Measurements from ENCODE around the gene RPL15. TPM values are rescaled to one million over a fixed set of nuclear protein-coding genes. Genes with fewer than 3 reads are reported as not detected.
A peak's percentile ranks its signal among the peaks of the same experiment; 100 is the strongest.

Gene RPL15
- total and polyA plus RNA-seq, 10 of the 15 experiments (the other 5 are each of a cell fraction or from before 2014, with no cell fraction given): 2,885 to 10,761 (median 4,017) TPM

- TF ChIP-seq, protein P1, sequence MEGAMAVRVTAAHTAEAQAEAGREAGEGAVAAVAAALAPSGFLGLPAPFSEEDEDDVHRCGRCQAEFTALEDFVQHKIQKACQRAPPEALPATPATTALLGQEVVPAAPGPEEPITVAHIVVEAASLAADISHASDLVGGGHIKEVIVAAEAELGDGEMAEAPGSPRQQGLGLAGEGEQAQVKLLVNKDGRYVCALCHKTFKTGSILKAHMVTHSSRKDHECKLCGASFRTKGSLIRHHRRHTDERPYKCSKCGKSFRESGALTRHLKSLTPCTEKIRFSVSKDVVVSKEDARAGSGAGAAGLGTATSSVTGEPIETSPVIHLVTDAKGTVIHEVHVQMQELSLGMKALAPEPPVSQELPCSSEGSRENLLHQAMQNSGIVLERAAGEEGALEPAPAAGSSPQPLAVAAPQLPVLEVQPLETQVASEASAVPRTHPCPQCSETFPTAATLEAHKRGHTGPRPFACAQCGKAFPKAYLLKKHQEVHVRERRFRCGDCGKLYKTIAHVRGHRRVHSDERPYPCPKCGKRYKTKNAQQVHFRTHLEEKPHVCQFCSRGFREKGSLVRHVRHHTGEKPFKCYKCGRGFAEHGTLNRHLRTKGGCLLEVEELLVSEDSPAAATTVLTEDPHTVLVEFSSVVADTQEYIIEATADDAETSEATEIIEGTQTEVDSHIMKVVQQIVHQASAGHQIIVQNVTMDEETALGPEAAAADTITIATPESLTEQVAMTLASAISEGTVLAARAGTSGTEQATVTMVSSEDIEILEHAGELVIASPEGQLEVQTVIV (IDR thresholded peaks at IDR 0.05; ENCODE audit: borderline replicate concordance, partially characterized antibody): no peak
- no peak for TF ChIP-seq NR2C2 (IDR thresholded peaks at IDR 0.05; ENCODE audit: borderline replicate concordance, control insufficient read depth, insufficient read length, low read depth)
These were observed 33.4 kb downstream of the RPL15 start (continued) for GRCh38 chr3:23950293-23950692.

GRCh38 chr3:23952646-23953045 lies 35.7 kb downstream of the RPL15 start:
- Histone ChIP-seq H4K20me1 (ENCODE audit: control insufficient read depth, insufficient read depth) (no peaks in the 10 kb centered on the region), H3K4me3 (0 out of 2 replicates have a peak overlapping the region, but pooled peaks have one; percentile 1), H3K79me2 (ENCODE audit: control insufficient read depth, insufficient read depth, low read length) (peaks cover 15% of the 10 kb centered on the region), H3K4me1 (ENCODE audit: control insufficient read depth, insufficient read depth, low read length) (peaks cover 17% of the 10 kb centered on the region), H3K9me3 (replicated peaks; ENCODE audit: control insufficient read depth, insufficient read depth, low read length) (no peaks in the 10 kb centered on the region), H2AFZ (ENCODE audit: control insufficient read depth, low read depth, low read length) (no peak overlapping the region; the same call in 1 of the 2 replicates), H3K27me3 (replicated peaks in 1 of 2; ENCODE audit: control insufficient read depth in 2 of 2, insufficient read depth in 2 of 2, low read length in 1 of 2) (no peaks in the 10 kb centered on the region), H3K4me2 (ENCODE audit: control insufficient read depth, insufficient read depth) (peak overlapping the region; percentile 79), H3K27ac (ENCODE audit: control insufficient read depth, insufficient read depth) (0 out of 2 replicates have a peak overlapping the region, but pooled peaks have one; percentile 17), H3K9ac (ENCODE audit: control insufficient read depth, insufficient read depth, low read length) (0 out of 2 replicates have a peak overlapping the region, but pooled peaks have one; percentile 5), H3K36me3 (ENCODE audit: control insufficient read depth in 2 of 2, insufficient read depth in 2 of 2, low read length in 1 of 2) (no peaks in the 10 kb centered on the region)
- DNase-seq (ENCODE audit: low read depth, low spot score) (peak; percentile 76), ATAC-seq (peak; percentile 70), FAIRE-seq (no peak)
- RAD21 ChIA-PET (ENCODE audit: unreplicated experiment): interaction anchor here (0.7 to 0.8 kb wide), 2 partner anchors 120 to 125 kb away, joined by 3 read pairs; no protein-coding TSS in a partner anchor
- BruUV-seq (replicated peaks): no TSS peak
- CTCF ChIA-PET: interaction anchor here (1.1 to 1.3 kb wide), 2 partner anchors 32 to 123 kb away, joined by 3 read pairs; no protein-coding TSS in a partner anchor
- in situ Hi-C loops (cut with MboI) (no loop called here), intact Hi-C loops (cut with micrococcal nuclease; ENCODE audit: unreplicated experiment) (loop anchor here (5.0 kb wide), 1 partner anchor 145 kb away; the partner anchor contains the start of gene UBE2E1)
- POLR2A ChIA-PET: interaction anchor here (0.7 kb wide), 2 partner anchors 36 to 358 kb away, joined by 3 read pairs; partner anchors contain the start of genes NKIRAS1 and RPL15
- WGBS (ENCODE audit: insufficient coverage, insufficient replicate concordance, low lambda C conversion rate, missing lambda C conversion rate): 1% methylated on average over 4 of the region's 4 CpGs
- SMC1A ChIA-PET (ENCODE audit: uncharacterized antibody, unreplicated experiment): interaction anchor here (0.7 to 1.3 kb wide), 2 partner anchors 141 to 341 kb away, joined by 3 to 4 read pairs; no protein-coding TSS in a partner anchor
- TF ChIP-seq ATF7 (IDR thresholded peaks at IDR 0.05; ENCODE audit: low read depth) (0 out of 2 replicates have a peak, but pooled peaks have one; percentile 19), MXI1 (IDR thresholded peaks at IDR 0.05; ENCODE audit: low read depth, low read length) (no peak), POLR2AphosphoS5 (IDR thresholded peaks at IDR 0.05; ENCODE audit: low read length) (no peak), MTA2 (IDR thresholded peaks at IDR 0.05; ENCODE audit: low read depth) (peak; percentile 58; the same call in 1 of the 2 replicates), NKRF (conservative IDR thresholded peaks at IDR 0.05) (no peak), TCF12 (IDR thresholded peaks at IDR 0.05; ENCODE audit: low read depth, low read length) (0 out of 2 replicates have a peak, but pooled peaks have one; percentile 13), IKZF2 (IDR thresholded peaks at IDR 0.05) (peak in 1 of 2 experiments; percentile 8; a peak in 2 of 4 replicates), ZNF384 (IDR thresholded peaks at IDR 0.05; ENCODE audit: borderline replicate concordance, low read depth, low read length) (peak; percentile 8; the same call in 1 of the 2 replicates), SKIL (IDR thresholded peaks at IDR 0.05; ENCODE audit: low read depth, poor library complexity, severe bottlenecking) (peak; percentile 42)
- TF ChIP-seq, protein P2, sequence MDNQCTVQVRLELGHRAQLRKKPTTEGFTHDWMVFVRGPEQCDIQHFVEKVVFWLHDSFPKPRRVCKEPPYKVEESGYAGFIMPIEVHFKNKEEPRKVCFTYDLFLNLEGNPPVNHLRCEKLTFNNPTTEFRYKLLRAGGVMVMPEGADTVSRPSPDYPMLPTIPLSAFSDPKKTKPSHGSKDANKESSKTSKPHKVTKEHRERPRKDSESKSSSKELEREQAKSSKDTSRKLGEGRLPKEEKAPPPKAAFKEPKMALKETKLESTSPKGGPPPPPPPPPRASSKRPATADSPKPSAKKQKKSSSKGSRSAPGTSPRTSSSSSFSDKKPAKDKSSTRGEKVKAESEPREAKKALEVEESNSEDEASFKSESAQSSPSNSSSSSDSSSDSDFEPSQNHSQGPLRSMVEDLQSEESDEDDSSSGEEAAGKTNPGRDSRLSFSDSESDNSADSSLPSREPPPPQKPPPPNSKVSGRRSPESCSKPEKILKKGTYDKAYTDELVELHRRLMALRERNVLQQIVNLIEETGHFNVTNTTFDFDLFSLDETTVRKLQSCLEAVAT (IDR thresholded peaks at IDR 0.05): 0 out of 2 replicates have a peak, but pooled peaks have one; percentile 33
